Measurements from ENCODE around the gene KRT13.
A peak's percentile ranks its signal among the peaks of the same experiment; 100 is the strongest.

Gene KRT13

GRCh38 chr17:41491476-41491875 is 13.9 kb downstream of the KRT13 start:
- DNase-seq: no peak

GRCh38 chr17:41490000-41490990 is 15.1 kb downstream of the KRT13 start:
- DNase-seq: no peak

GRCh38 chr17:41489531-41489930 is 15.9 kb downstream of the KRT13 start, which contains the start of gene KRT36:
Gene KRT36, minus strand, starts transcription at chr17:41489910. Its CDS starts 46 bp downstream, at chr17:41489864.
- no peak for DNase-seq

GRCh38 chr17:41486809-41487530 is 18.4 kb downstream of the KRT13 start:
- DNase-seq: no peak

- DNase-seq: no peak
These were observed 19.1 kb downstream of the KRT13 start for GRCh38 chr17:41486316-41486715.

GRCh38 chr17:41484920-41485904 is 20.2 kb downstream of the KRT13 start:
- DNase-seq: no peak

GRCh38 chr17:41483991-41484826 is 21.2 kb downstream of the KRT13 start:
- no peak for DNase-seq

GRCh38 chr17:41483531-41483930 is 21.9 kb downstream of the KRT13 start:
- no peak for DNase-seq

GRCh38 chr17:41481036-41481435 is 24.4 kb downstream of the KRT13 start, which contains the start of gene KRT35:
Gene KRT35, minus strand, starts transcription at chr17:41481151. Its CDS starts 54 bp downstream, at chr17:41481097.
- no peak for DNase-seq

GRCh38 chr17:41480581-41480980 is 24.8 kb downstream of the KRT13 start:
- DNase-seq: no peak

- no peak for DNase-seq
These were observed 25.3 kb downstream of the KRT13 start for GRCh38 chr17:41480136-41480535.

GRCh38 chr17:41478237-41478636 is 27.2 kb downstream of the KRT13 start:
- DNase-seq: no peak

GRCh38 chr17:41476866-41477815 is 28.3 kb downstream of the KRT13 start:
- DNase-seq: no peak

GRCh38 chr17:41475421-41475820 is 30.0 kb downstream of the KRT13 start:
- DNase-seq: no peak

- DNase-seq: no peak
These were observed 30.5 kb downstream of the KRT13 start for GRCh38 chr17:41474863-41475262.

GRCh38 chr17:41468346-41468745 is 37.1 kb downstream of the KRT13 start:
- no peak for DNase-seq

- no peak for DNase-seq
These were observed 37.9 kb downstream of the KRT13 start for GRCh38 chr17:41467561-41467960.

- DNase-seq: no peak
These were observed 38.4 kb downstream of the KRT13 start, which contains the start of gene KRT32 for GRCh38 chr17:41466988-41467387. Gene KRT32, minus strand, starts transcription at chr17:41467386. Its CDS starts 61 bp downstream, at chr17:41467325.

- peak; percentile 80 for DNase-seq
These were observed 40.7 kb downstream of the KRT13 start for GRCh38 chr17:41464682-41465081.

- DNase-seq: no peak
These were observed 41.2 kb downstream of the KRT13 start for GRCh38 chr17:41464173-41464572.
